ENCODE measurements around the gene FBLN2.

- TF ChIP-seq EP300 (IDR thresholded peaks at IDR 0.05; ENCODE audit: borderline replicate concordance), result no peak
- no peak for TF ChIP-seq RAD21 (IDR thresholded peaks at IDR 0.05; ENCODE audit: low read depth)
- TF ChIP-seq NFIC (IDR thresholded peaks at IDR 0.05), result no peak
- TF ChIP-seq MAX (IDR thresholded peaks at IDR 0.05), result no peak
- no peak for TF ChIP-seq CREB1 (IDR thresholded peaks at IDR 0.05; ENCODE audit: low read depth)
- no peak for TF ChIP-seq EGR1 (IDR thresholded peaks at IDR 0.05)
- TF ChIP-seq FOXM1 (IDR thresholded peaks at IDR 0.05; ENCODE audit: borderline replicate concordance, low read depth), result no peak
- TF ChIP-seq TEAD4 (IDR thresholded peaks at IDR 0.05), result no peak
- no peak for TF ChIP-seq CEBPB (IDR thresholded peaks at IDR 0.05)
- no peak for TF ChIP-seq ZBTB7A (IDR thresholded peaks at IDR 0.05; ENCODE audit: low read depth)
- TF ChIP-seq, protein P1, sequence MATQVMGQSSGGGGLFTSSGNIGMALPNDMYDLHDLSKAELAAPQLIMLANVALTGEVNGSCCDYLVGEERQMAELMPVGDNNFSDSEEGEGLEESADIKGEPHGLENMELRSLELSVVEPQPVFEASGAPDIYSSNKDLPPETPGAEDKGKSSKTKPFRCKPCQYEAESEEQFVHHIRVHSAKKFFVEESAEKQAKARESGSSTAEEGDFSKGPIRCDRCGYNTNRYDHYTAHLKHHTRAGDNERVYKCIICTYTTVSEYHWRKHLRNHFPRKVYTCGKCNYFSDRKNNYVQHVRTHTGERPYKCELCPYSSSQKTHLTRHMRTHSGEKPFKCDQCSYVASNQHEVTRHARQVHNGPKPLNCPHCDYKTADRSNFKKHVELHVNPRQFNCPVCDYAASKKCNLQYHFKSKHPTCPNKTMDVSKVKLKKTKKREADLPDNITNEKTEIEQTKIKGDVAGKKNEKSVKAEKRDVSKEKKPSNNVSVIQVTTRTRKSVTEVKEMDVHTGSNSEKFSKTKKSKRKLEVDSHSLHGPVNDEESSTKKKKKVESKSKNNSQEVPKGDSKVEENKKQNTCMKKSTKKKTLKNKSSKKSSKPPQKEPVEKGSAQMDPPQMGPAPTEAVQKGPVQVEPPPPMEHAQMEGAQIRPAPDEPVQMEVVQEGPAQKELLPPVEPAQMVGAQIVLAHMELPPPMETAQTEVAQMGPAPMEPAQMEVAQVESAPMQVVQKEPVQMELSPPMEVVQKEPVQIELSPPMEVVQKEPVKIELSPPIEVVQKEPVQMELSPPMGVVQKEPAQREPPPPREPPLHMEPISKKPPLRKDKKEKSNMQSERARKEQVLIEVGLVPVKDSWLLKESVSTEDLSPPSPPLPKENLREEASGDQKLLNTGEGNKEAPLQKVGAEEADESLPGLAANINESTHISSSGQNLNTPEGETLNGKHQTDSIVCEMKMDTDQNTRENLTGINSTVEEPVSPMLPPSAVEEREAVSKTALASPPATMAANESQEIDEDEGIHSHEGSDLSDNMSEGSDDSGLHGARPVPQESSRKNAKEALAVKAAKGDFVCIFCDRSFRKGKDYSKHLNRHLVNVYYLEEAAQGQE (IDR thresholded peaks at IDR 0.05; ENCODE audit: low read depth), result no peak
- TF ChIP-seq TAF1 (IDR thresholded peaks at IDR 0.05; ENCODE audit: low read depth), result no peak
These were observed 33.7 kb downstream of the FBLN2 start for GRCh38 chr3:13582366-13583250.
